Bronchial epithelial cell (primary cell): Measurements from ENCODE around the gene ALDH3B1. TPM values are rescaled to one million over a fixed set of nuclear protein-coding genes. Genes with fewer than 3 reads are reported as not detected.

ENCODE experiments used
- DNase-seq: peaks from one replicate; pipeline ENCODE4 v3.0.0-alpha.2; 2010; ENCODE audit warnings: low read depth
- FAIRE-seq: peaks from 2 replicates; lab custom pipeline; 2011; peaks lifted over from hg19 to GRCh38; lab: Jason Lieb, UNC
- H3K27me3 ChIP-seq: 2 replicates; pipeline ENCODE4 v1.5.1; 2011; ENCODE audit warnings: low read length; ENCODE audit not compliant: control insufficient read depth, insufficient read depth
- H3K36me3 ChIP-seq: 2 replicates; pipeline ENCODE4 v1.5.1; 2011; ENCODE audit warnings: low read length; ENCODE audit not compliant: control insufficient read depth, insufficient read depth
- H3K4me3 ChIP-seq: 2 replicates; pipeline ENCODE4 v1.5.1; 2011; ENCODE audit warnings: mild to moderate bottlenecking, low read depth, low read length, control low read depth
- CTCF ChIP-seq: IDR thresholded peaks from 2 replicates; pipeline ENCODE4 v1.5.1; 2011; ENCODE audit warnings: mild to moderate bottlenecking, moderate library complexity, low read length, control low read depth, inconsistent platforms; ENCODE audit not compliant: insufficient read depth, severe bottlenecking
- total RNA-seq: library from RNA; depleted of rRNA; stranded (reverse); fragments of >200 nt; gene quantifications from 2 replicates; pipeline ENCODE4 v1.2.1, GENCODE V29; 2014

ALDH3B1 gene
- total RNA-seq, 1 donor from 2014 or later: 6.1 TPM

- H3K27me3 ChIP-seq: no peaks in the 10 kb centered on the region
- no peak for FAIRE-seq
- TF ChIP-seq CTCF: no peak
- H3K4me3 ChIP-seq: no peak overlapping the region
- DNase-seq: no peak
- no peaks in the 10 kb centered on the region for H3K36me3 ChIP-seq
Measured at GRCh38 chr11:68011051-68011943, 1.2 kb downstream of the ALDH3B1 start.

GRCh38 chr11:68012044-68012842, 2.1 kb downstream of the ALDH3B1 start:
- Histone ChIP-seq H3K27me3 (no peaks in the 10 kb centered on the region), H3K4me3 (no peak overlapping the region), H3K36me3 (no peaks in the 10 kb centered on the region)
- FAIRE-seq (no peak), DNase-seq (no peak)
- no peak for TF ChIP-seq CTCF

GRCh38 chr11:68012843-68013610, 2.9 kb downstream of the ALDH3B1 start:
- Histone ChIP-seq H3K4me3 (no peak overlapping the region), H3K36me3 (no peaks in the 10 kb centered on the region), H3K27me3 (no peaks in the 10 kb centered on the region)
- DNase-seq: peak; percentile 87
- no peak for TF ChIP-seq CTCF
- peak; percentile 52 for FAIRE-seq

GRCh38 chr11:68013611-68014156, 3.6 kb downstream of the ALDH3B1 start:
- DNase-seq: no peak
- no peak for FAIRE-seq
- H3K36me3 ChIP-seq: no peaks in the 10 kb centered on the region
- no peaks in the 10 kb centered on the region for H3K27me3 ChIP-seq
- H3K4me3 ChIP-seq: no peak overlapping the region
- TF ChIP-seq CTCF: no peak

GRCh38 chr11:68014157-68014946, 4.2 kb downstream of the ALDH3B1 start:
- DNase-seq (peak; percentile 75), FAIRE-seq (no peak)
- TF ChIP-seq CTCF: no peak
- Histone ChIP-seq H3K4me3 (no peak overlapping the region), H3K27me3 (no peaks in the 10 kb centered on the region), H3K36me3 (no peaks in the 10 kb centered on the region)
